HFFc6 (cell line): ENCODE data around the gene USP32. TPM values are rescaled to one million over a fixed set of nuclear protein-coding genes. Genes with fewer than 3 reads are reported as not detected.

Experiments
- DNase-seq: peaks from one replicate; pipeline ENCODE4 v3.0.0-alpha.2; 2018
- H3K27ac Mint-ChIP-seq: 2 replicates; pipeline ENCODE4 v1.8.0; 2020; ENCODE audit warnings: mild to moderate bottlenecking, mixed read lengths
- H3K27me3 Mint-ChIP-seq: 2 replicates; pipeline ENCODE4 v1.8.0; 2021; ENCODE audit warnings: mild to moderate bottlenecking, moderate library complexity, mixed read lengths; ENCODE audit not compliant: insufficient read depth
- H3K36me3 Mint-ChIP-seq: 2 replicates; pipeline ENCODE4 v1.8.0; 2021; ENCODE audit warnings: low read depth, mixed read lengths
- H3K4me1 Mint-ChIP-seq: 2 replicates; pipeline ENCODE4 v1.8.0; 2020; ENCODE audit warnings: low read depth, mixed read lengths
- H3K4me3 Mint-ChIP-seq: 2 replicates; pipeline ENCODE4 v1.8.0; 2020; ENCODE audit warnings: mild to moderate bottlenecking, moderate library complexity, mixed read lengths
- H3K9me3 Mint-ChIP-seq: 2 replicates; pipeline ENCODE4 v1.8.0; 2020; ENCODE audit warnings: mild to moderate bottlenecking, mixed read lengths
- total RNA-seq, 6 experiments: library from RNA; stranded (reverse); fragmentation: NEBNext Ultra II Directional; extraction: Animal tissue kit (Norgen Biotek cat#: 25700); gene quantifications; 2 replicates in 1 of 6; 3 replicates in 5 of 6; pipeline ENCODE4 v1.2.3, GENCODE V29; 2021
- TF ChIP-seq, protein P1 (sequence below): fragments of 200-600 bp; sonication (generic); IDR thresholded peaks from 2 replicates; pipeline ENCODE4 v1.5.0; 2021; ENCODE audit warnings: antibody characterized with exemption, mild to moderate bottlenecking

The USP32 gene
- total RNA-seq, 6 experiments from 2014 or later = 46.7 to 57.3 (median 51.7) TPM

DNA sequence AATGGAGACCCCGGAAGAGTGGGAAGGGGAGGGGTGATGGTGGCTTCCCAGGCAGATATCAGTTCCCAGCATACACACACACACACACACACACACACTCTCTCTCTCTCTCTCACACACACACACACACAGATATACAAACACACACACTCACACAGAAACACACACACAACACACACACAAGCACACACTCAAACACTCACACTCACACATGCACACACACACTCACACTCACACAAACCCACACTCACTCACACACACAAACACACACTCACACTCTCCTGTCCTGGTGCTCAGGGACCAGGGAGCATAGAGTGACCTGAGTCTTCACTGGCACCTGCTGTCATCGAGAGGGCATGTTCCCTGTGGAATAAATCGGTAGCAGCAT is 236.5 kb downstream of the USP32 start:
- TF ChIP-seq, protein P1, sequence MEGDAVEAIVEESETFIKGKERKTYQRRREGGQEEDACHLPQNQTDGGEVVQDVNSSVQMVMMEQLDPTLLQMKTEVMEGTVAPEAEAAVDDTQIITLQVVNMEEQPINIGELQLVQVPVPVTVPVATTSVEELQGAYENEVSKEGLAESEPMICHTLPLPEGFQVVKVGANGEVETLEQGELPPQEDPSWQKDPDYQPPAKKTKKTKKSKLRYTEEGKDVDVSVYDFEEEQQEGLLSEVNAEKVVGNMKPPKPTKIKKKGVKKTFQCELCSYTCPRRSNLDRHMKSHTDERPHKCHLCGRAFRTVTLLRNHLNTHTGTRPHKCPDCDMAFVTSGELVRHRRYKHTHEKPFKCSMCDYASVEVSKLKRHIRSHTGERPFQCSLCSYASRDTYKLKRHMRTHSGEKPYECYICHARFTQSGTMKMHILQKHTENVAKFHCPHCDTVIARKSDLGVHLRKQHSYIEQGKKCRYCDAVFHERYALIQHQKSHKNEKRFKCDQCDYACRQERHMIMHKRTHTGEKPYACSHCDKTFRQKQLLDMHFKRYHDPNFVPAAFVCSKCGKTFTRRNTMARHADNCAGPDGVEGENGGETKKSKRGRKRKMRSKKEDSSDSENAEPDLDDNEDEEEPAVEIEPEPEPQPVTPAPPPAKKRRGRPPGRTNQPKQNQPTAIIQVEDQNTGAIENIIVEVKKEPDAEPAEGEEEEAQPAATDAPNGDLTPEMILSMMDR = no peak
- H3K4me1 Mint-ChIP-seq = peaks cover 24% of the 10 kb centered on the region
- H3K4me3 Mint-ChIP-seq = no peak overlapping the region
- H3K27ac Mint-ChIP-seq = no peak overlapping the region; the same call in 1 of the 2 replicates
- DNase-seq = no peak
- no peaks in the 10 kb centered on the region for H3K36me3 Mint-ChIP-seq
- H3K27me3 Mint-ChIP-seq = peaks cover 17% of the 10 kb centered on the region
- H3K9me3 Mint-ChIP-seq = no peaks in the 10 kb centered on the region

DNA sequence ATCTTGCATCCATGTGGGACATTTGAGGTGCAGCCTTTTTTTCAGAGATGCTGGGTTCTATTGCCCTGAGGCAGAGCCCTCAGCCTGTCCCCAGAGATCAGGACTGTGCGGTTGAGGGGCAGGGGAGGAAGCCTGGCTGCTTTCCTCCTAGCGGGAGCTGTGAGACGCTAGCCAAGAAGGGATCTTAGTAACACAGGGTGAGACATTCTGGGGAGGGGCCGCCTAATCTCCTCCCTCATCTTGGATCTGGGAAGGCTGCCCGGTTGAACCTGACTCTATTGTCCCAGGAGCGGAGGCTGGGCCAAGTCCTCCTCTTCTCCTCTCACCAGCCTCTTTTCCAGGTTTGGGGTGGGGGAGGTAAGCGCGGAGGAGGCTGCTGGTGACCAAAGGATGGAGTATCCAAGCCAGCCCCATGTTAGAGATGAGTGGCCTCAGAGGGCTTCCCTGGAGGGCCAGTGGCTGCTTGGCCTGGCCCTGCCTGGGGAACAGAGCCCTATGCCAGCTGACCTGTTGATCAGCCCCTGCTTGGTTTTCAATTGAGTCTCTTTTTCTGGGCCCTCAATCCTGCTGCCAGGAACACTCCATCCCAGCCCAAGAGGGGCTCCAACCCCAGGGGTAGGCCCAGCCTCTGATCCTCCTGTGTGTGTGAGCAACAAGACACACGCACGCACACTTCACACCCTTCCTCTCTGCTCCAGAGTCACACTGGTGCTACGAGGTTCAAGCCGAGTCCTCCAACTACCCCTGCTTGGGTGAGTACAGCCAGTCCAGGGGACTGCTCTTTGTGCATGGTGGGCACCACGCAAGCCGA is 237.1 kb downstream of the USP32 start:
- peak overlapping the region; percentile 65 for H3K27ac Mint-ChIP-seq
- TF ChIP-seq, protein P1 = no peak
- H3K9me3 Mint-ChIP-seq = no peaks in the 10 kb centered on the region
- DNase-seq = peak; percentile 61
- peak overlapping the region; percentile 22; the same call in 1 of the 2 replicates for H3K4me3 Mint-ChIP-seq
- H3K36me3 Mint-ChIP-seq = no peaks in the 10 kb centered on the region
- H3K4me1 Mint-ChIP-seq = peaks cover 24% of the 10 kb centered on the region
- H3K27me3 Mint-ChIP-seq = peaks cover 13% of the 10 kb centered on the region

DNA sequence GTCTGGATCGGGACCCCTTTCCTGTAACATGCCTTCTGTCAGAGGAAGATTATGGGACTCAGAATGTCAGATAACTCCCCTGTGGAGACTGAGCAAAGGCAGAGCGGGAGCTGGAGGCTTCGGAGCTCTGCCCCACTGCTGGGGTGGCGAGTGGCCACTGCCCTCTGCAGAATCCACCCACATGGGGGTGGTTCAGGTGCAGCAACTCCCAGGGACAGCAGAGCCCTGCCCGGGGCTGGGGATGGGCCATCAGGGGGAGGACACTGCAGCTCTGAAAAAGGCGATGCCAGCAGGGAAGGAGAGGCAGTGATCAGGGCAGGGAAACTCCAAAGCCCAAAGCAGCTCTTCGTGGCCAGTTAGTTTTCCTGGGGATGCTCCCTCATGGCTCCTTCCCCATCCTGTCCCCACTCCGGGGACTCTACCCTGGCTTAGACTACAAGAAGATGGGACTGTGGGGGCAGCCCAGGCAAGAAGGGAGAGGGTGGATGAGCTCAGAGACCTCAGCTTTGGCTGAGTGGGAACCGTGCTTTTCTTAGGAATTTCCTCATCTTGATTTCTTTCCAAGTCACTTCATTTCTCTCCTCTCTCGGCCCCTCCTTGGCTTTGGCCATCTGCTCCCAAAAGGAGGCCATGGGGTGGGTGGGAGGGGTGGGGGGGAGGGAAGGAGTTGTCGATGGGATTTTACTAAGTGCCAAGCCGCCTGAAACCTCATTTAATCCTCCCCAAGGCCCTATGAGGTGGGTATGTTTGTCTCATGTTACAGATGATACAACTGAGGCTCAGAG is 238.1 kb downstream of the USP32 start:
- no peaks in the 10 kb centered on the region for H3K9me3 Mint-ChIP-seq
- H3K4me3 Mint-ChIP-seq = no peak overlapping the region
- TF ChIP-seq, protein P1 = no peak
- H3K27ac Mint-ChIP-seq = no peak overlapping the region; the same call in 1 of the 2 replicates
- peaks cover 24% of the 10 kb centered on the region for H3K4me1 Mint-ChIP-seq
- peaks cover 17% of the 10 kb centered on the region for H3K27me3 Mint-ChIP-seq
- no peaks in the 10 kb centered on the region for H3K36me3 Mint-ChIP-seq
- DNase-seq = no peak

DNA sequence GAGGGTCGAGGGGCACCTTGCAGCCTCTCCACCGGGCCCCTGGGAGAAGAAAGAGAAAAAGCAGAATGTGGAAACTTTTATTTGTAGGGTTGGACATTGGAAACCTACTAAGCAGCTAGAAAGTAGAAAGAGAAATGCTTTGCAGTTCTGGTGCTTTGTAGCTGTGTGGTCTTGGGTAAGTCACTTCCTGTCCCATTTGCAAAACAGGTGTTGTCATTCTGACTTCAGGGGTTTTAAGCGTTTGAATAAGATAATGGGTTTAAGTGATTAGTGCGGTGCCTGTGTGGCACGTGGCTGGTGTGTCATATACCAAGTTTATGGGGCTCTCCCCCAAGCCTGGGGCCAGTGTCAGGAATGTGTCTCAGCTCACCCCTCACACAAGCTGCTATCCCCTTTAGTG is 240.6 kb downstream of the USP32 start:
- TF ChIP-seq, protein P1 = no peak
- Mint-ChIP-seq H3K36me3 (no peaks in the 10 kb centered on the region), H3K9me3 (no peaks in the 10 kb centered on the region), H3K4me1 (peaks cover 24% of the 10 kb centered on the region), H3K27me3 (peaks cover 25% of the 10 kb centered on the region), H3K27ac (no peak overlapping the region), H3K4me3 (no peak overlapping the region)
- no peak for DNase-seq

DNA sequence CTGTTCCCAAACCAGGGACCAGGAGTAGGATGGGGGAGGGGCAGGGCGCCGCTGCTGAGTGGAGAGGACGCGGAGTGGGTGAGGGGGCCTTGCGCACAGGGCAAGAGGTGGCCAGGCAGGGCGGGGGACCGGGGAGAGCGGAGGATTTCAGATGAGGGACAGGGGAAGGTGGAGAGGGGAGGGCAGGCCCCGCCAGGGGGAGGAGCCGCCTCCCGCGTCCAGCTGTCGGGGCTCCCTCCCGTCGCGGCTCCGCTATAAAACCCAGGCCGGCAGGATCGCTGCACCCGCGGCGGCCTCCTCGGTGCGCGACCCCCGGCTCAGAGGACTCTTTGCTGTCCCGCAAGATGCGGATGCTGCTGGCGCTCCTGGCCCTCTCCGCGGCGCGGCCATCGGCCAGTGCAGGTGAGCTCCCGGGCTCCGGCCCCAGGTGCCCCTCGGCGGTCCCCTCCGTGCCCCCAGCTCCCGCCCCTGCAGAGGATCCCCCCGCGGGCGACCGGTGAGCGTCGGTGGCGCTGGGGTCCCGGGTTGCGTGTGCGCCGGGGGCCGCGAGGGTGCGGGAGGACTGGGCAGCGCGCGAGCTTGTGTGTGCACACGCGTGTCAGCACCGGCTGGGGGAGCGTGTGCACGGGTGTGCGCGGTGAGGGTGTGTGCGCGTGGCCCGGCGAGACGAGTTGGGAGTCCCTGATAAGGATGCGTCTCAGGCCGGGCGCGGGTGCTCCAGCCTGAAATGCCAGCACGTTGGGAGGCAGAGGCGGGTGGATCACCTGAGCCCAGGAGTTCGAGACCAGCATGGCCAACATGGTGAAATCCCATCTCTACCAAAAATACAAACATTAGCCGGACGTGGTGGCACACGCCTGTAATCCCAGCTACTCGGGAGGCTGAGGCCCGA is 242.0 kb downstream of the USP32 start, which contains the start of gene CA4:
Gene CA4 (plus strand): TSS at position 283 of the 892 bp plus-strand sequence. CDS start 62 bp downstream, at position 345.
- H3K4me1 Mint-ChIP-seq = peaks cover 17% of the 10 kb centered on the region
- no peaks in the 10 kb centered on the region for H3K9me3 Mint-ChIP-seq
- no peak within 1 kb of the TSS for H3K4me3 Mint-ChIP-seq
- H3K36me3 Mint-ChIP-seq = no peaks in the 10 kb centered on the region
- peaks cover 34% of the 10 kb centered on the region for H3K27me3 Mint-ChIP-seq
- no peak within 1 kb of the TSS for H3K27ac Mint-ChIP-seq
- DNase-seq = no peak
- TF ChIP-seq, protein P1 = no peak
